ENCODE data around the gene PHETA1.

PHETA1 gene

GRCh38 chr12:111368291-111368787, 556 bp downstream of the PHETA1 start:
- no peak for DNase-seq (ENCODE audit: low read depth)

- DNase-seq (ENCODE audit: low read depth), result peak; percentile 39
These were observed 1.2 kb downstream of the PHETA1 start for GRCh38 chr12:111367661-111368221.

DNA sequence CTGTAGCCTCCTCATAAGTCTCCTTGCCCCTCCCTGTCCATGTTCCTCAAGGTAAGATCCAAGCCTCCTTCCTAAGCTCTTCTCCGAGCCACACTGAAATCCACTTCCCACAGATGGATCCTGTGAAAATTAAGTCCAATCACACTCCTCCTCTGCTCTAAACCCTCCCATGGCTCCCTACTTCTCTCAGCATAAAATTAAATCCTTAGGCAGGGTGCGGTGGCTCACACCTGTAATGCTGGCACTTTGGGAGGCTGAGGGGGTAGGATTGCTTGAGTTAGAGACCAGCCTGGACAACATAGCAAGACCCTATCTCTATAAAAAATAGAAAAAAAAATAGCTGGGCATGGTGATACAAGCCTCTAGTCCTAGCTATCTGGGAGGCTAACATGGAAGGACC, 2.3 kb downstream of the PHETA1 start:
- DNase-seq (ENCODE audit: low read depth), result no peak

GRCh38 chr12:111366075-111366474, 2.8 kb downstream of the PHETA1 start:
- no peak for DNase-seq (ENCODE audit: low read depth)

- DNase-seq (ENCODE audit: low read depth), result peak; percentile 82
These were observed 5.3 kb downstream of the PHETA1 start for GRCh38 chr12:111363578-111363977.

DNA sequence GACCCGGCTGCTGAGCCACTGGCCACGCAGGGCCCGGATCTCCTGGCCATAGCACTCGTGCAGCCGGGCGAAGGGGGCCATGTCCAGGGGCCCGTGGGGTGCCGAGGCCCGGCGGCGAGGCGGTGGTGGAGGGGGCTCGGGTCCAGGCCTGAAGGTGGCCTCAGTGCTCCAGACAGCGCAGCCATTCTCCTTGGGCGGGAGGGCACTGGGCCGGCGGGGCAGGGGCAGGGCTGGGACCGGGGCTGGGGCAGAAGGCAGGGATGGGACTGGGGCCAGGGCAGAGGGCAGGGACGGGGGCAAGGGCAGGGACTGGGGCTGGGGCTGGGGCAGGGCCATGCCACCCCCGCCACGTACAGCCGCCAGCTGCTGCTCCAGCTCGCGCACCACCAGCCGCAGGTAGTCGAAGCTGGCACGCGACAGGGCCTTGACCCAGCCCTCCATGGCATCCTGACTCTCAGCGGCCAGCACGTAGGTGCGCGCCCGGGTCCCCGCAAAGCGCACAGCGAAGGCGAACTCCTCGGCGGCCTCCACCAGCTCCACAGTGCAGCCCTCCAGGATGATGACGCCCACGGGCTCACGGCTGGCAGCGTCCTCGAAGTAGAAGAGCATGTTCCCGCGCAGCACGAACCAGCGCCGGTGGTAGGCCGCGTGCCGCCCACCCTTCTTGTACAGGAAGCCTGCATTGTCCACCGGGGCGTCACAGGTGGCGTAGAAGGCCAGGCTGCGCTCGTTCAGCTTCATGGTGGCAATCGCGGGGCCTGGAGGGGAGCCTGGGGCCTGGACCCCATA, 6.0 kb downstream of the PHETA1 start:
- no peak for DNase-seq (ENCODE audit: low read depth)

DNA sequence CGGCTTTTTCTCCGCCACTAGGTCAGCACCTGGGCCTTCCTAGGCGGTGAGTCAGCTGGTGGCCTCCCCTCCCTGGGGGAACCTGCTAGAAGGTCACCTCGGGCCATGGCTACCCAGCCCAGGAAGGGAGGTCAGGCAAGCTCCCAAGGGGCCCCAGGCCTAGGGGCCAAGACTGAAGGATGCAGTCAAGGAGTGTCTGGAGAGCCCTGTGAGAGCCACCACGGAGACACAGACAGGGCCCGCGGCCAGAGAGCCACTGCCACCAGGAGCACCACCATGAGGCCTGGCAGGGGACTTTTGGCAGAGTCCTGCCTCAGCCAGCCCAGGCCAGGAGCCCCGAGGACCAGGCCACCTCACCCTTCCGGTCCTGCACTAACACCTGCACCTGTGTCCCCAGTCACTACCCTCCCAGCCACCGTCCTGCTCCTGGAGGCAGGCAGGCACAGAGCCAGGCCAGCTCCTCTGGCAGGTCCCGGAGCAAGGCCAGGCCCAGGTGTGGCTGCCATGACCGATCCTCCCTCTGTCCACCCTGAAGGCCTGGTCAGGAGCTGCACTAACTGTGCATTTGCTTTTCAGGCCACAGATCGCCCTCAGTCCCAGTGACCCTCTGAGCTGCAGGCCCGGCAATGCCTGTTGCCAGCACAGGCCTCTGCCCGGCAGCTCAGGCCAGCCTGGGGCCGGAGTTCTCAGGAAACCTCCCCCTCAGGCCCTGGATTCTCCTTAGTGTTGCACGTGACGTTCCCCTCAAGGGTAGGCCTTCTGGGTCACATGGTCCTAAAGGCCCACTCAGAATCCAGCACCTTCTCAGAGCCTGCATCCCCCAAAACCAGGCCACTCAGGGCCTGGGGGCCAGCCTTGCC, 6.9 kb downstream of the PHETA1 start:
- no peak for DNase-seq (ENCODE audit: low read depth)

GRCh38 chr12:111361073-111361716, 7.7 kb downstream of the PHETA1 start:
- no peak for DNase-seq (ENCODE audit: low read depth)

GRCh38 chr12:111360325-111360930, 8.5 kb downstream of the PHETA1 start:
- DNase-seq (ENCODE audit: low read depth), result no peak

DNA sequence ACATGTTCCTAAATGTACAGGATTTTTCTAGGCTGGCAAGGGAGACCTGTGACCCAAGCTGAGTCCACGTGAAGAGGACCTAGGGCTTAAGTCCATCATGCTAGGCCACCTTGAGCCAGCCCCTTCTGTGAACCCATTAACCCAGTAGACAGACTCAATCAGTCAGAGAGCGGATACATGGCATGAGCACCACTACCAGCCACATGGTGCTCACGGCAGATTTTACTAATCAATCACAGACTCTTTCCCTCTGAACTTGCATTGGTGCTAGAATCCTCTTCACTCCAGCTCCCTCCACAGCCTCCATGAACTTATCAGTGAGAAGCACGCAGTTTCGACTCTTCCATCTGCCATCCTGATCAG, 9.0 kb downstream of the PHETA1 start:
- no peak for DNase-seq (ENCODE audit: low read depth)

- DNase-seq (ENCODE audit: low read depth), result no peak
These were observed 9.5 kb downstream of the PHETA1 start for GRCh38 chr12:111359231-111359913.

DNA sequence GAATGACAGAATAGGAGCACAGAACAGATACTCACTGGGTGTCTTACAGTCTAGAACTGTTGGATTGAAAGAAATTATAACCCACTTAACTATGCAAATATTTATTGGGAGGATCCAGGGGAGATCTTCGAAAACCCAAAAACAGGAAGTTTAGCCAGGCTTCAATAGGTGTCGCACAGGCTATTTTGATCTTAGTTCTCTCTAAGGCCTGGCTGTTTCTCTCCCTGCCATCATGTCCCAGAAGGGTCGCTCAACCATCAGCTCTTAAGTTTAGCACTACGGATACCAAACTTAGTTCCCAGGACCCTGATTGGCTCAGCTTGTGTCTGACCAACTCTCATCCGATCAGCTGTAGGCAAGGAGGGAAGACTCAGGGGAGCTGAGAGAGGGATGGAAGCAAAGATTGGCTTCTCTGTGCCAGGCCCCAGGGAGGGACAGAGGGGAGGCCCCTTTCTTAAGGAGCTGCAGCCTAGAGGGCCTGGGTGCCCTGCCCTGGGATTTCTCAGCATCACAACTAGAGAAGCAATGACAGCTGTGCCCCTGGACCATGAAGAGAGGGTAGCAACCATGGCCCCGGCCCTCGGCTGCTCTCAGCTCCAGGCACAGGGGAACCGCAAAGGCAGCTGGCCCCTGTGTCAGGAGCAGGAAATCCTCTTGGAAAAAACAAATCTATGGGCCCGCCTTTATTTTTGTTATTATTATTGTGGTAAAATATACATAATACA, 13.5 kb downstream of the PHETA1 start:
- DNase-seq (ENCODE audit: low read depth), result no peak

- no peak for DNase-seq (ENCODE audit: low read depth)
These were observed 14.4 kb downstream of the PHETA1 start for GRCh38 chr12:111354511-111354910.

DNA sequence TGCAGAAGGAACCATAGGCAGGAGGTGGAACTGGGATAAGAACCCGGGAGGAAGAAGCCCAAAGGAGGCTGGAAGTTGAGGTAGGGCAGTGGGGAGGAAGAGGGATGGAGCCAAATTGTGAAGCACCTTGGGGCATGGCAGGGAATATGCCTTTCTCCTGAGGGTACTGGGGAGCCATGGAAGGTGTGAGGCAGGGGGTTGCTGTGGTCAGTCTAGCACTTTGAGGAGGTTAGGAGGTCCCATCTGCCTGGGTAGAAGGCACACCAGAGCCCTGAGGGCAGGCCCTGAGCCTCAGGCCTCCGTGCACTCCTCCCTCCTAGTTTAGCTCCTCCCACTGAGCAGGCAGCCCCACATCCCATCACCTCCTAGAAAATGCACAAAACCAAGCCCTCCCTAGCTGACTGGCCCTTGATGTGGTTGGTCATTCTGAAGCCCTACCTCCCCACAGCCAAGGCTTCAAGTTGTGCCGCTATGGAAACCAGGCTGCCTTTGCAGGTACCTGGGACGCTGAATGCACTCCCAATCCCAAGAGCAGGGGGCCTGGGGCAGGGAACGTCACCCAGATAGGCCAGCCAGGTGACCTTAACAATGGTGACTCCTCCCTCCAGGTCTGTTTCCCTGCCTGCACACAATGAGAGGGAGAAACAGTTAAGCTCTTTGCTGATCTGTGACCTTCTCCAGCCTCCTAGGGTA, 15.1 kb downstream of the PHETA1 start:
- no peak for DNase-seq (ENCODE audit: low read depth)

- no peak for DNase-seq (ENCODE audit: low read depth)
These were observed 15.9 kb downstream of the PHETA1 start for GRCh38 chr12:111353026-111353425.

DNA sequence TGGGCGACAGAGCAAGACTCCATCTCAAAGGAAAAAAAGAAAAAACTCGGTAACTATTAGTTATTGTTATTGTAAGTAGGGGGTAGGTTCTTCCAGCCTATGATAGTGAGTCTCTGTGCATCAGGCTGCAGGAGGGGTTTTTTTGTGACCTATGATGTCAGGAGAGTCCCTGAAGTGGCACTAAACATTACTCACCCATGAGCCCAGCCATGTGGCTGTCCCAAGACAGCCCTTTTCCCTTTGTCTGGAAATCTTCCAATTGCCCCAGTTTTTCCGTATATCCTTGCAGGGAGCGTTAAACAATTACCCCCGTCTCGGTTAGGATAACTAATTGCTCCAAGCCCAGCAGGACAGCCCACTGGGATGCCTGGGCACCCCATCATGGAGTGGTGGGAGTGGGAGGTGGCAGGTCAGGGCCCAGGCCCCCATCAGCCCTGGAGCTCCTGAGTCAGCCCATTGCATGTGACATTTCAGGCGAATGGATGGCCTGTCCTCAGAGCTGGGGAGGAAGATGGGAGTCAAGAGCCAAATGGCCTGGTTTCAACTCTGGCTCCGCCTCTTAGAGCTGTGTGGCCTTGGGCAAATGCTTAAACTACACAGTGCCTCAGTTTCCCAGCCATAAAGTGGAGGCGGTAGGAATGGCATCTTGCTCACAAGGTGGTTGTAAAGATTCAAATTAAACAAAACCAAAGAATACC, 16.4 kb downstream of the PHETA1 start:
- no peak for DNase-seq (ENCODE audit: low read depth)

GRCh38 chr12:111351026-111351425, 17.9 kb downstream of the PHETA1 start:
- no peak for DNase-seq (ENCODE audit: low read depth)

- DNase-seq (ENCODE audit: low read depth), result no peak
These were observed 19.0 kb downstream of the PHETA1 start for GRCh38 chr12:111349748-111350520.

All from iris pigment epithelial cell (primary cell).